Measurements from ENCODE around the gene TERT.

TERT gene

GRCh38 chr5:1259806-1260480, 34.9 kb downstream of the TERT start:
- no peak for DNase-seq (ENCODE audit: low read depth)

- DNase-seq (ENCODE audit: low read depth): no peak
Measured at GRCh38 chr5:1257841-1258240, 37.0 kb downstream of the TERT start.

- DNase-seq (ENCODE audit: low read depth): no peak
Measured at GRCh38 chr5:1257363-1257762, 37.5 kb downstream of the TERT start.

GRCh38 chr5:1256776-1257175, 38.1 kb downstream of the TERT start:
- DNase-seq (ENCODE audit: low read depth): no peak

- no peak for DNase-seq (ENCODE audit: low read depth)
Measured at GRCh38 chr5:1255081-1255561, 39.7 kb downstream of the TERT start.

GRCh38 chr5:1254196-1254595, 40.7 kb downstream of the TERT start:
- DNase-seq (ENCODE audit: low read depth): no peak

GRCh38 chr5:1253456-1254105, 41.3 kb downstream of the TERT start:
- DNase-seq (ENCODE audit: low read depth): no peak

GRCh38 chr5:1252681-1253080, 42.2 kb downstream of the TERT start:
- DNase-seq (ENCODE audit: low read depth): no peak

- DNase-seq (ENCODE audit: low read depth): no peak
Measured at GRCh38 chr5:1251678-1252580, 42.9 kb downstream of the TERT start.

GRCh38 chr5:1249366-1250280, 45.2 kb downstream of the TERT start:
- DNase-seq (ENCODE audit: low read depth): no peak

- no peak for DNase-seq (ENCODE audit: low read depth)
Measured at GRCh38 chr5:1247811-1248210, 47.1 kb downstream of the TERT start.

- no peak for DNase-seq (ENCODE audit: low read depth)
Measured at GRCh38 chr5:1246711-1247431, 48.0 kb downstream of the TERT start.

- no peak for DNase-seq (ENCODE audit: low read depth)
Measured at GRCh38 chr5:1245905-1246576, 48.8 kb downstream of the TERT start.

- DNase-seq (ENCODE audit: low read depth): no peak
Measured at GRCh38 chr5:1244976-1245375, 49.9 kb downstream of the TERT start.

- no peak for DNase-seq (ENCODE audit: low read depth)
Measured at GRCh38 chr5:1244255-1244654, 50.6 kb downstream of the TERT start.

- no peak for DNase-seq (ENCODE audit: low read depth)
Measured at GRCh38 chr5:1243487-1244130, 51.3 kb downstream of the TERT start.

GRCh38 chr5:1242733-1243486, 52.0 kb downstream of the TERT start:
- DNase-seq (ENCODE audit: low read depth): no peak

- DNase-seq (ENCODE audit: low read depth): no peak
Measured at GRCh38 chr5:1241509-1242080, 53.3 kb downstream of the TERT start.
